Measurements from ENCODE around the gene FERMT3.

FERMT3 gene

GRCh38 chr11:64241491-64242374 is 35.2 kb downstream of the FERMT3 start:
- TF ChIP-seq, protein P1, sequence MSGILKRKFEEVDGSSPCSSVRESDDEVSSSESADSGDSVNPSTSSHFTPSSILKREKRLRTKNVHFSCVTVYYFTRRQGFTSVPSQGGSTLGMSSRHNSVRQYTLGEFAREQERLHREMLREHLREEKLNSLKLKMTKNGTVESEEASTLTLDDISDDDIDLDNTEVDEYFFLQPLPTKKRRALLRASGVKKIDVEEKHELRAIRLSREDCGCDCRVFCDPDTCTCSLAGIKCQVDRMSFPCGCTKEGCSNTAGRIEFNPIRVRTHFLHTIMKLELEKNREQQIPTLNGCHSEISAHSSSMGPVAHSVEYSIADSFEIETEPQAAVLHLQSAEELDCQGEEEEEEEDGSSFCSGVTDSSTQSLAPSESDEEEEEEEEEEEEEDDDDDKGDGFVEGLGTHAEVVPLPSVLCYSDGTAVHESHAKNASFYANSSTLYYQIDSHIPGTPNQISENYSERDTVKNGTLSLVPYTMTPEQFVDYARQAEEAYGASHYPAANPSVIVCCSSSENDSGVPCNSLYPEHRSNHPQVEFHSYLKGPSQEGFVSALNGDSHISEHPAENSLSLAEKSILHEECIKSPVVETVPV (CRISPR knock-in tag; IDR thresholded peaks at IDR 0.05), result 0 out of 2 replicates have a peak, but pooled peaks have one; percentile 43
- no peak for TF ChIP-seq ESRRG (CRISPR knock-in tag; IDR thresholded peaks at IDR 0.05)
- peak; percentile 83 for ATAC-seq

DNA sequence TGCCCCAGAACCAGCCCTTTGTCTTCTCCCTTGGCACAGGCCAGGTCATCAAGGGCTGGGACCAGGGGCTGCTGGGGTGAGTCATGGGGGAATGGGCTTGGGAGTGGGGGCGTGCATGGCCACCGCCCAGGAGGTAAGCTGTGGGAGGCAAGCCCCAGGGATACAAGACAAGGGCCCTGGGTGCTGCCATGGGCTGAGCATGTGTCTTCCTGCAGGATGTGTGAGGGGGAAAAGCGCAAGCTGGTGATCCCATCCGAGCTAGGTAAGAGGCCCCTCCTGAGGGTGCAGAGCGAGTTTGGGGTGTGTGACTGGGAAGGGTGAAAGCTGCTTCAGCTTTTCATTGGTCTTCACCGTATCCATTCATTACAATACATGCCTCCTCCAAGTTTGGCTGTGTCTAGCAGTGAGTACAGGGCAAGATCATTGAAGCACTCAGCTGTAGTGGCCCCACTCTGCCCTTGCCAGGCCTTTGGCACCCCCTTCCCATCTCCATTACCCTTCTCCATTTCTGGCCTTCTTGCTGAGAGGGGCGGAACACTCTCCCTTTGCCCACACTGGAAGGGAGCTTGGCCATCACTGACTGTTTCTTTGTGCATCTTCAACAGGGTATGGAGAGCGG is 36.8 kb downstream of the FERMT3 start:
- TF ChIP-seq, protein P1 (CRISPR knock-in tag; IDR thresholded peaks at IDR 0.05), result no peak
- TF ChIP-seq, protein P2, sequence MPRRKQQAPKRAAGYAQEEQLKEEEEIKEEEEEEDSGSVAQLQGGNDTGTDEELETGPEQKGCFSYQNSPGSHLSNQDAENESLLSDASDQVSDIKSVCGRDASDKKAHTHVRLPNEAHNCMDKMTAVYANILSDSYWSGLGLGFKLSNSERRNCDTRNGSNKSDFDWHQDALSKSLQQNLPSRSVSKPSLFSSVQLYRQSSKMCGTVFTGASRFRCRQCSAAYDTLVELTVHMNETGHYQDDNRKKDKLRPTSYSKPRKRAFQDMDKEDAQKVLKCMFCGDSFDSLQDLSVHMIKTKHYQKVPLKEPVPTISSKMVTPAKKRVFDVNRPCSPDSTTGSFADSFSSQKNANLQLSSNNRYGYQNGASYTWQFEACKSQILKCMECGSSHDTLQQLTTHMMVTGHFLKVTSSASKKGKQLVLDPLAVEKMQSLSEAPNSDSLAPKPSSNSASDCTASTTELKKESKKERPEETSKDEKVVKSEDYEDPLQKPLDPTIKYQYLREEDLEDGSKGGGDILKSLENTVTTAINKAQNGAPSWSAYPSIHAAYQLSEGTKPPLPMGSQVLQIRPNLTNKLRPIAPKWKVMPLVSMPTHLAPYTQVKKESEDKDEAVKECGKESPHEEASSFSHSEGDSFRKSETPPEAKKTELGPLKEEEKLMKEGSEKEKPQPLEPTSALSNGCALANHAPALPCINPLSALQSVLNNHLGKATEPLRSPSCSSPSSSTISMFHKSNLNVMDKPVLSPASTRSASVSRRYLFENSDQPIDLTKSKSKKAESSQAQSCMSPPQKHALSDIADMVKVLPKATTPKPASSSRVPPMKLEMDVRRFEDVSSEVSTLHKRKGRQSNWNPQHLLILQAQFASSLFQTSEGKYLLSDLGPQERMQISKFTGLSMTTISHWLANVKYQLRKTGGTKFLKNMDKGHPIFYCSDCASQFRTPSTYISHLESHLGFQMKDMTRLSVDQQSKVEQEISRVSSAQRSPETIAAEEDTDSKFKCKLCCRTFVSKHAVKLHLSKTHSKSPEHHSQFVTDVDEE (CRISPR knock-in tag; IDR thresholded peaks at IDR 0.05), result no peak
- TF ChIP-seq, protein P3, sequence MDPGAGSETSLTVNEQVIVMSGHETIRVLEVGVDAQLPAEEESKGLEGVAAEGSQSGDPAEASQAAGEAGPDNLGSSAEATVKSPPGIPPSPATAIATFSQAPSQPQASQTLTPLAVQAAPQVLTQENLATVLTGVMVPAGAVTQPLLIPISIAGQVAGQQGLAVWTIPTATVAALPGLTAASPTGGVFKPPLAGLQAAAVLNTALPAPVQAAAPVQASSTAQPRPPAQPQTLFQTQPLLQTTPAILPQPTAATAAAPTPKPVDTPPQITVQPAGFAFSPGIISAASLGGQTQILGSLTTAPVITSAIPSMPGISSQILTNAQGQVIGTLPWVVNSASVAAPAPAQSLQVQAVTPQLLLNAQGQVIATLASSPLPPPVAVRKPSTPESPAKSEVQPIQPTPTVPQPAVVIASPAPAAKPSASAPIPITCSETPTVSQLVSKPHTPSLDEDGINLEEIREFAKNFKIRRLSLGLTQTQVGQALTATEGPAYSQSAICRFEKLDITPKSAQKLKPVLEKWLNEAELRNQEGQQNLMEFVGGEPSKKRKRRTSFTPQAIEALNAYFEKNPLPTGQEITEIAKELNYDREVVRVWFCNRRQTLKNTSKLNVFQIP (CRISPR knock-in tag; IDR thresholded peaks at IDR 0.05; ENCODE audit: borderline replicate concordance, low read depth), result no peak
- TF ChIP-seq CREB5 (CRISPR knock-in tag; IDR thresholded peaks at IDR 0.05; ENCODE audit: low read depth), result no peak
- no peak for TF ChIP-seq ISL1 (CRISPR knock-in tag; IDR thresholded peaks at IDR 0.05)
- ATAC-seq, result no peak

- ATAC-seq, result no peak
- TF ChIP-seq TCF4 (CRISPR knock-in tag; IDR thresholded peaks at IDR 0.05; ENCODE audit: borderline replicate concordance) (no peak), RARB (CRISPR knock-in tag; IDR thresholded peaks at IDR 0.05) (no peak), OSR1 (CRISPR knock-in tag; IDR thresholded peaks at IDR 0.05) (no peak), ZNF70 (CRISPR knock-in tag; IDR thresholded peaks at IDR 0.05) (no peak), ZC3H10 (CRISPR knock-in tag; IDR thresholded peaks at IDR 0.05) (no peak), TOX (CRISPR knock-in tag; IDR thresholded peaks at IDR 0.05; ENCODE audit: borderline replicate concordance) (no peak), BACH2 (CRISPR knock-in tag; IDR thresholded peaks at IDR 0.05; ENCODE audit: borderline replicate concordance) (no peak), GLIS3 (CRISPR knock-in tag; IDR thresholded peaks at IDR 0.05) (no peak), ZNF8 (CRISPR knock-in tag; IDR thresholded peaks at IDR 0.05) (no peak), PPARA (CRISPR knock-in tag; IDR thresholded peaks at IDR 0.05; ENCODE audit: borderline replicate concordance) (no peak), SNAI2 (CRISPR knock-in tag; IDR thresholded peaks at IDR 0.05) (no peak), ISL1 (CRISPR knock-in tag; IDR thresholded peaks at IDR 0.05) (no peak), ESRRG (CRISPR knock-in tag; IDR thresholded peaks at IDR 0.05) (no peak), ZNF565 (CRISPR knock-in tag; conservative IDR thresholded peaks at IDR 0.05; ENCODE audit: low read depth) (no peak), CSDC2 (CRISPR knock-in tag; IDR thresholded peaks at IDR 0.05) (no peak), ARNTL (CRISPR knock-in tag; IDR thresholded peaks at IDR 0.05; ENCODE audit: borderline replicate concordance, low read depth) (no peak)
- TF ChIP-seq, protein P2 (CRISPR knock-in tag; IDR thresholded peaks at IDR 0.05), result no peak
- TF ChIP-seq, protein P1 (CRISPR knock-in tag; IDR thresholded peaks at IDR 0.05), result no peak
- TF ChIP-seq, protein P3 (CRISPR knock-in tag; IDR thresholded peaks at IDR 0.05; ENCODE audit: borderline replicate concordance, low read depth), result no peak
Observed at GRCh38 chr11:64244107-64244506, 37.6 kb downstream of the FERMT3 start.
